HG02885 (cell line): Measurements from ENCODE around the gene ARHGAP21.
"Not testable (repeated sequence)": the region's sequence is repeated elsewhere in the genome, so short reads cannot be mapped to it uniquely, and the experiment has no call there.

Experiments used
- ATAC-seq: cut with Tn5 transposase; IDR thresholded peaks from one replicate; pipeline ENCODE4 v1.9.1; 2021; ENCODE audit warnings: mild to moderate bottlenecking; ENCODE audit not compliant: unreplicated experiment, poor library complexity

ARHGAP21 gene

DNA sequence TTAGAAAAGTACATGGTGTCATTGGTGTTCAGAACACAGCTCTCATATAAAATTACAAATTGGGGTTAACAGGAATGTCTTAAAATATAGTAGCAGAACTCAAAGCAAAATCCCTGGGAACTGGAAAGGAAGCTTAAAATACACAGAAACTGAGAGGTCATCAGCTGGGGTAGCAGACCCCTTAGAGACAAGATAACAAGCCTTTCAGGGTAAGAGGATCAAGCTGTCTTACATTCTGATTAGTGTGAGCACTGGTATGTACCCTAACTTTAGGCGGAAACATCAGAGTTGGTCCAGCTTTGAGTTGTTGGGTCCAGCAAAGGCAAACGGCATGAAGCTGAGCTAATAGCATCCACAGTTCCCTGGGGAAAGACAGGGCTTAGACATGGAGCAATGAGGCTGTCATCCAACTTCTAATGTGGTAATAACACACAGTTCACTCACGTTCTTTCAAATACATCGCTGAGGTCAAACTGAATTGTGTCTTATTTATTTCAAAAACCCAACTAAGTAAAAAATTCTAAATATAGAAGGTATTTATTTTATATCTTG is 32.6 kb downstream of the ARHGAP21 start:
- no peak for ATAC-seq

DNA sequence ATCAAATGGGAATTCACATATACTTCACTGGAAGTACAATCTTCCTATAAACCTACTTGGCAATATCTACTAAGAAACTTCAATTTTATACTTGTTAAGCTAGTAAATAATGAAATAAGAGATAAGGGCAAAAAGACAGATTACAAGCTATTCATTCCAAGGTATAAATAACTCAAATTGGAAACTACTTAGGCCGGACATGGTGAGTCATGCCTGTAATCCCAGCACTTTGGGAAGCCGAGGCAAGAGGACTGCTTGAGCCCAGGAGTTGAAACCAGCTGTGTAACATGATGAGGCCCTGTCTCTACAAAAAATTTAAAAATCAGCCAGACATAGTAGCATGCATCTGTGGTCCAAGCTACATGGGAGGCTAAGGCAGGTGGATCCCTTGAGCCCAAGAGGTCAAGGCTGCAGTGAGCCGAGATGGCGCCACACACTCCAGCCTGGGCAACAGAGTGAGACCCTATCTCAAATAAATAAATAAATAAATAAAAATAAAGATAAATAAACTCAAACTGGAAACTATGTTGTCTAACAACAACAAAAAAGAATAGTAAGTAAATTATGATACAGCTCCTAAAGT is 37.6 kb downstream of the ARHGAP21 start:
- no peak for ATAC-seq

- ATAC-seq: no peak
These were observed 40.1 kb downstream of the ARHGAP21 start for GRCh38 chr10:24683554-24683953.

GRCh38 chr10:24681572-24682088 is 42.1 kb downstream of the ARHGAP21 start:
- no peak for ATAC-seq

DNA sequence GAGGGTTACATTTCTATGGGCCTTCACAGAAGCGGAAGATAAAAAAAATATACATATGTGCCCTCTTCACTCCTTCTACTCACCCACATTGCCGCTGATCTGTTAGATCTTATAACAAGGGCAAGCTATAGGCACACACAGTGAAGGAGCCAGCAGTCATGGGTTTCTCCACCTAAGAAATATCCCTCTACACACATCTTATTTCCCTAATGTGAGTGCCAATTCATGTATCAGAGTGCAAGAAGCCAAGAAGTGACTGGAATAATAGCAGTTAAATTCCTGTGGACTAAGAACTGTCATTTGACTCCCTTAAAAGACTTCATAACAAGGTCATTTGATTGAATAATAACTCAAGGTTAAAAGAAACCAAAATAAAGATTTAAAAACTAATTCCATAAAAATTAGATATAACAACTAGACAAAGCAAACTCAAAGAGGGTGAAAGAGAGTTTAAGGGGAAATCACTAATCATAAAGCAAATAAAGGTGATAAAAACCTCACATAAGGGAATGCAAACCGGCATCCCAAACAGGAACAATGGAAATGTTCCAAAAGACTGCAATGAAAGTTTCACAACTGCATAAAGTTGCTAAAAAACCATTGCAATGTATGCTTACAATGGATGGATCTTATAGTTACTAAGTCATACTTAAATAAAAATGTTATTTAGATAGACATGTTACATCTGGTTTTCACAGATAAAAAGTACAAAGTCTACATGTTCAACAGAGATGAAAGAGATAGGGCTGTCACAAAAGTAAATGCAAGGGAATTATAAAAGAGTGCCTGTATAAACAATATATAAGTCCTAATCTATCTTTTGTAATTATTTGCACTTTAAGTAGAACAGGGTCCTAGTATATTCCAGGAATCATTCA is 42.8 kb downstream of the ARHGAP21 start:
- ATAC-seq: no peak

- no peak for ATAC-seq
These were observed 44.9 kb downstream of the ARHGAP21 start for GRCh38 chr10:24678757-24679156.

DNA sequence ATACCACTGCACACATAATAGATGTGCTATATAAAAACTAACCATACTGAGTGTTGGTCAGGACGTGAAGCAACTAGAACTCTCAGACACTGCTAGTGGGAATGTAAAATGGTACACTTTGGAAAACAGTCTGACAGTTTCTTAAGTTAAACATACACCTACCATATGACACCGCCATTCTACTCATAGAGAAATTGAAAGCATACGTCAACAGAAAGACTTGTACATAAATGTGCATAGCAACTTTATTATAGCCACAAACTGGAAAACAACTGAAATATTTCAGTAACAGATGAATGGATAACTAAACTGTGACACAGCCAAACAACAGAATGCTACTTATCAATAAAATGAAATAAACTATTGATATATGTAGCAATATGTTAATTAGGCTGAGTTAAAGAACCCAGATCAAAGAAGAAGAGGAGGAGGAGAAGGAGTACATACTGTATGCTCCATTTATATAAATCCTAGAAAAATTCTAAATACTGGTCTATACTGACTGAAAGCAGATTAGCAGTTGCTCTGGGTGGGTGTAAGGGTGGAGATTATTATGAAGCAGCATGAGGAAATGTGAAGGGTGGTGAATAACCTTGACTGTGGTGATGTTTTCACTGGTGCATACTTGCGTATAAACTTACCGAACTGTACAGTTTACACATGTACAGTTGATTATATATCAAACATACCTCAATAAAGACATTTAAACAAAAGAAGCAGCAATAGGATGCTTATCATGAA is 48.6 kb downstream of the ARHGAP21 start:
- peak; percentile 81 for ATAC-seq

DNA sequence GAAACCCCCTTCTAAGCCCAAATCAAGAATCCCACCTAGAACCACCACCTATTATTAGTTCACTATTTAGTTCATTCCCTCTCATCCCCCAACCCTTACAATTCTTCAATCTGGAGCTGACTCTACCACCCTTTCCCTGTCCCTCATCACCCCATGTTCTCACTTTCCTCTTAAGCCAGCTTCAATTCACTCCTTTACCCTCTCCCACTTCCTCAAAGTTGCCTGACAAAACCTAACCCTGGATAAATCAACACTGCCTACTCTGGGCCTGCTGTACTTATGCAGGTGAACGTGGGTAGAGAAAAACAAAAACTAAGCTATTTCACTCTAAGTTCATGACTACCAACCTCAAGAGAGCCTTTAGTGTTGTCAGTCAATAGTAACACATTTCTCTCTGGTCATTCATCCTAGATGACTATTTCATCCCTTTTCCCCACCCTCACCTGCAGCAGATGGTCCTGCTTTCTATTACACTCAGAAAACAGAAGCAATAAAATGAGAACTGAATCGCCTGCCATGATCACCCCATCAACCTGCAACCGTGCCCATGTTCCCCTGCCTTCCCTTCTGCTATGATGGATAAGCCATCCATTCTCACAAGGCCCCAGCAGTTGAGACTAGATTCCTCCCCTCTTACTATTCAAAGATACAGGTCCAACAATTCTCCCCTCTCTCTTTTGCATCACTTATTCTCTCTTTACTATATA is 52.6 kb downstream of the ARHGAP21 start:
- ATAC-seq: no peak

DNA sequence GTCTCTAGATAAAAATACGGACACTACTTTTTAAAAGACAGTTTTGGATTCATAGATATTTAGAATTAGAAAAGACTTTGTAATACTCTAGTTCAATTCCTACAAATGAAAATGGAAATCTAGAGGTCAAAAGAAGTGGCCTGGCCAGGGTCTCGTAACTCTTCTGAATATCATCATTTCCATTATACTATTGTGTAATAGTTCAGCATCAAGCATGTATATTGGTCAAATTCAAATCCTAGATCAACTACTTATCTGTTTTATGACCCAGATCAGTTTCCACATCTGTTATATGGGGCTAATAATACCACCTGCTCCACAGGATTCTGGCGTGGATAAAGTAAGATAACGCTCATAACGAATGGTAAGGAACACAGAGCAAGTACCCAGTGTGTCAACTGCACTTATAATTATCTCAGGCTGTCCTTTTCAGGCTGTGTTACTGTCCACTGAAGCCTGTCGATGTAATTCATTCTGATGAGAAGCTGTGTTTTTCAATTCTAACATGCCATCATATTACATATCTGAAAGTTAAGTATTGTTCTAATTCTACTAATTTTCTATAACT is 54.3 kb downstream of the ARHGAP21 start:
- no peak for ATAC-seq

- ATAC-seq: no peak
These were observed 55.4 kb downstream of the ARHGAP21 start for GRCh38 chr10:24668247-24668646.

DNA sequence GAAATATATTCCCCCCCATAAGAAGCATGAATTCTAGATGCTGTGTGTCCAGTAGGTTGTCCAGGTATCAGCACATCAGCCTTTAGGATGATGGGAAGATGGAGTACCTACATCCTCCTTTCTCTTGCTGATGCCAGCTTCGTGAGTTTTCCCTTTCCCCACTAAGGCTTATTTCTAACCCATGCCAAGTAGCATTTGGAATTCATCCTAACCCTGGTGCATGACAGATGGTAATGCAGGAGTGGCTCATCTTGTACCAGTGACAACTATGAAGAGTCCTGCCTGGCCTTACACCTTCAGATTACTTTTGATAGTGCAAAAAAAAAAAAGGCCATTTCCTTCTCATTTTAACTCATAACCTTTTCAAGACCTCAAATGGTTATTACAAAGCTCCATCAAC is 58.7 kb downstream of the ARHGAP21 start:
- no peak for ATAC-seq

GRCh38 chr10:24661376-24661775 is 62.3 kb downstream of the ARHGAP21 start:
- no peak for ATAC-seq

DNA sequence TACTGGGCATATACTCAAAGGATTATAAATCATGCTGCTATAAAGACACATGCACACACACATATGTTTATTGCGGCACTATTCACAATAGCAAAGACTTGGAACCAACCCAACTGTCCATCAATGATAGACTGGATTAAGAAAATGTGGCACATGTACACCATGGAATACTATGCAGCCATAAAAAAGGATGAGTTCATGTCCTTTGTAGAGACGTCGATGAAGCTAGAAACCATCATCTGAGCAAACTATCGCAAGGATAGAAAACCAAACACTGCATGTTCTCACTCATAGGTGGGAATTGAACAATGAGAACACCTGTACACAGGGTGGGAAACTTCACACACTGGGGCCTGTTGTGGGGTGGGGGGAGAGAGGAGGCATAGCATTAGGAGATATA is 65.4 kb downstream of the ARHGAP21 start:
- ATAC-seq: not testable (repeated sequence)

GRCh38 chr10:24656326-24656725 is 67.4 kb downstream of the ARHGAP21 start:
- not testable (repeated sequence) for ATAC-seq

DNA sequence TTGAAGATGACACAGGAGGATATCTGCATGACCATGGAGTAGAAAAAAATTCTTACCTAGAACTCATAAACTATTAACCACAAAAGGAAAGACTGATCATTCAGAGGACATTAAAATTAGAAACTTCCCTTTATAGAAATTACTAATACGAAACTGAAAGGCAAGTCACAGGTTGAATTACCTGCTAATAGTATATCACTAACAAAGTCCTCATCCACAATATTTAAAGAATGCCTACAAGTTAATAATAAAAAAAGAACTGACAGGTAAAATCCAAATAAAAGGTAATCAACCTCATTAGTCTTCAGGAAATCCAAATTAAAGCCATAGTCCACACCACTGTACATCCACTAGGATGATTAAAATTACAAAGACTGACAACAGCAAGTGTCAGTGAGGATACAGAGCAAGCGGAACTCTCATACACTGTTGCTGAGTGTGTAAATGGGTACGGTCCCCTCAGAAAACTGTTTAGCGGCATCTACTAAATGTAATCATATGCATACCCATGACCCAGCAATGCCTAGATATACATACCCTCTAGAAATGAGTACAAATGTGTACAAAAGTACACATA is 71.2 kb downstream of the ARHGAP21 start:
- peak; percentile 89 for ATAC-seq

GRCh38 chr10:24651923-24652322 is 71.8 kb downstream of the ARHGAP21 start:
- ATAC-seq: no peak

DNA sequence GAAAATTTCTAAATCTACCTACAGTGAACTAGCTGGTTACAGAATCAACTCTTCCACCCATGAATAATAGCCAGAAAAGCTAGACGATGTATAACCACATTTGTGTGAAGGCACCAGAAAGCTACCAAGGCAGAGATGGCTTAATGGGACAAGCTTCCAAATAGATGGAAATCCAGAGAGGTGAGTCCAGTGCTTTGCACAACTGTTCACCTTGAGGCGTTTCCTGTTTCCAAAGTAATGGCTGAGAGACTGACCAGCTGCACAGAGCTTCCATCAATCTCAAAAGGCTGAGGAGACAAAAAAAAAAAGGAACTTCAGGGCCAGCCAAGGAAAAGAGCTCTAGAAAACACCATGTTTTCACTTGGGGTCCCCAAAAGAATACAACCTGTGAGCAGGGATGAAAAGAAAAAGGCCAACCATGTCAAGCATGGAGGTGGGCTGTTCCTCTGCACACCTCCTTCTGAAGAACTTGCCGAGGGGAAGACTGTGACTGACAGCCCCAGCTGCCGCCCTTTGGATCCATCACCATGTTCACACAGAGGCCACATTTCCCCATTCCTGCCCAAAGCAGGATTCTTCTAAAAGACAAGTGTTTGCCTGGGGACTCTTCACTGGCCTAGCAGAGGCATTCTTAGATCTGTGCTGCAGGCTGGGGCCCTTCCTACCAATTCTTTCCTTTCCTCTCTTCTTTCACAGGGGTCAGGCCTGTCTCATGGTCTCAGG is 72.9 kb downstream of the ARHGAP21 start:
- no peak for ATAC-seq

GRCh38 chr10:24645784-24646183 is 77.9 kb downstream of the ARHGAP21 start:
- no peak for ATAC-seq

DNA sequence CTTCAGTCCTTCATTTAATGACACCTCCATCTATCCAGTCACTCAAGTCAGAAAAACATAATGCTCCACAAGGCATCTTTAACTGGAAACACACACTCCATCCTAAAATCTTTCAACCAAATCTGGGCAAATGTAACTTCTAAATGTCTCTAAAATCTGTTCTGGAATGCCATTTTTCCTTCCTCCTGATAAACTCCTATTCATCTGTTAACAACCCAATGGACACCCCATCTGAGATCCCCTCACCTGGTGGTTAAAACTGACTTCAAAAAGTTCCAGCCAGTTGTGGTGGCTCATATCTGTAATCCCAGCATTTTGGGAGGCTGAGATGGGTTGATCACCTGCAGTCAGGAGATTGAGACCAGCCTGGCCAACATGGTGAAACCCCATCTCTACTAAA is 78.7 kb downstream of the ARHGAP21 start:
- no peak for ATAC-seq
